Stimulated activated effector memory CD8-positive, alpha-beta T cell treated with anti-CD3 and anti-CD28 coated beads, Interleukin-12 subunit alpha, Interleukin-12 subunit beta, amount 100 ng/mL, for 72 hours (primary cell): Measurements from ENCODE around the gene RGS7.

Source experiments
- ATAC-seq: fragments of 150-1000 bp; cut with Tn5 transposase; 2 replicates; pipeline ENCODE4 v1.10.0; 2021
- DNase-seq, 2 donors: peaks; one replicate each; pipeline ENCODE4 v3.0.0; 2021 to 2022; ENCODE audit warnings: low spot score in 2 of 2
- H3K27ac Mint-ChIP-seq: one replicate; pipeline ENCODE4 v1.8.0; 2022; ENCODE audit warnings: mild to moderate bottlenecking, mixed read lengths
- H3K36me3 Mint-ChIP-seq: one replicate; pipeline ENCODE4 v1.8.0; 2022; ENCODE audit warnings: mild to moderate bottlenecking, mixed read lengths
- H3K4me1 Mint-ChIP-seq: one replicate; pipeline ENCODE4 v1.8.0; 2022; ENCODE audit warnings: mixed read lengths
- H3K4me3 Mint-ChIP-seq: one replicate; pipeline ENCODE4 v1.8.0; 2022; ENCODE audit warnings: mild to moderate bottlenecking, mixed read lengths
- H3K9me3 Mint-ChIP-seq: one replicate; pipeline ENCODE4 v1.8.0; 2022; ENCODE audit warnings: mixed read lengths

The RGS7 gene

GRCh38 chr1:241355311-241356010 is 1.5 kb downstream of the RGS7 start:
- H3K4me1 Mint-ChIP-seq: no peaks in the 10 kb centered on the region
- H3K36me3 Mint-ChIP-seq: no peaks in the 10 kb centered on the region
- peaks cover 2% of the 10 kb centered on the region for H3K9me3 Mint-ChIP-seq
- ATAC-seq: no peak
- DNase-seq: no peak
- no peak overlapping the region for H3K4me3 Mint-ChIP-seq
- H3K27ac Mint-ChIP-seq: no peak overlapping the region

- DNase-seq: no peak
- Mint-ChIP-seq H3K27ac (no peak overlapping the region), H3K36me3 (no peaks in the 10 kb centered on the region), H3K4me3 (no peak overlapping the region), H3K9me3 (no peaks in the 10 kb centered on the region), H3K4me1 (no peaks in the 10 kb centered on the region)
- no peak for ATAC-seq
Observed at GRCh38 chr1:241352401-241352800, 4.6 kb downstream of the RGS7 start.

GRCh38 chr1:241351841-241352240 is 5.2 kb downstream of the RGS7 start:
- ATAC-seq (no peak), DNase-seq (no peak)
- H3K27ac Mint-ChIP-seq: no peak overlapping the region
- H3K4me3 Mint-ChIP-seq: no peak overlapping the region
- no peaks in the 10 kb centered on the region for H3K4me1 Mint-ChIP-seq
- no peaks in the 10 kb centered on the region for H3K36me3 Mint-ChIP-seq
- H3K9me3 Mint-ChIP-seq: no peaks in the 10 kb centered on the region

- Mint-ChIP-seq H3K9me3 (peaks cover 7% of the 10 kb centered on the region), H3K36me3 (no peaks in the 10 kb centered on the region), H3K4me3 (no peak overlapping the region), H3K27ac (no peak overlapping the region), H3K4me1 (no peaks in the 10 kb centered on the region)
- ATAC-seq: no peak
- no peak for DNase-seq
Observed at GRCh38 chr1:241343956-241344355, 13.0 kb downstream of the RGS7 start.

- no peak for DNase-seq
- Mint-ChIP-seq H3K9me3 (peaks cover 9% of the 10 kb centered on the region), H3K36me3 (no peaks in the 10 kb centered on the region), H3K27ac (no peak overlapping the region), H3K4me1 (no peaks in the 10 kb centered on the region), H3K4me3 (no peak overlapping the region)
- no peak for ATAC-seq
Observed at GRCh38 chr1:241336335-241336734, 20.7 kb downstream of the RGS7 start.

- ATAC-seq: no peak
- Mint-ChIP-seq H3K9me3 (peaks cover 4% of the 10 kb centered on the region), H3K27ac (no peak overlapping the region), H3K4me3 (no peak overlapping the region), H3K4me1 (no peaks in the 10 kb centered on the region), H3K36me3 (no peaks in the 10 kb centered on the region)
- no peak for DNase-seq
Observed at GRCh38 chr1:241332987-241333386, 24.0 kb downstream of the RGS7 start.

- H3K4me1 Mint-ChIP-seq: no peaks in the 10 kb centered on the region
- no peak overlapping the region for H3K4me3 Mint-ChIP-seq
- no peak for ATAC-seq
- H3K9me3 Mint-ChIP-seq: no peaks in the 10 kb centered on the region
- no peaks in the 10 kb centered on the region for H3K36me3 Mint-ChIP-seq
- DNase-seq: no peak
- no peak overlapping the region for H3K27ac Mint-ChIP-seq
Observed at GRCh38 chr1:241332037-241332409, 25.0 kb downstream of the RGS7 start.

GRCh38 chr1:241331328-241332036 is 25.5 kb downstream of the RGS7 start:
- no peak overlapping the region for H3K27ac Mint-ChIP-seq
- no peak for DNase-seq
- H3K4me3 Mint-ChIP-seq: no peak overlapping the region
- ATAC-seq: no peak
- H3K9me3 Mint-ChIP-seq: peaks cover 3% of the 10 kb centered on the region
- H3K4me1 Mint-ChIP-seq: no peaks in the 10 kb centered on the region
- no peaks in the 10 kb centered on the region for H3K36me3 Mint-ChIP-seq

GRCh38 chr1:241330619-241331327 is 26.2 kb downstream of the RGS7 start:
- Mint-ChIP-seq H3K4me3 (no peak overlapping the region), H3K9me3 (peaks cover 8% of the 10 kb centered on the region), H3K27ac (no peak overlapping the region), H3K36me3 (no peaks in the 10 kb centered on the region), H3K4me1 (no peaks in the 10 kb centered on the region)
- ATAC-seq (no peak), DNase-seq (no peak)

- H3K9me3 Mint-ChIP-seq: peaks cover 14% of the 10 kb centered on the region
- H3K27ac Mint-ChIP-seq: no peak overlapping the region
- ATAC-seq: no peak
- no peak overlapping the region for H3K4me3 Mint-ChIP-seq
- no peaks in the 10 kb centered on the region for H3K4me1 Mint-ChIP-seq
- no peak for DNase-seq
- H3K36me3 Mint-ChIP-seq: no peaks in the 10 kb centered on the region
Observed at GRCh38 chr1:241325456-241325855, 31.5 kb downstream of the RGS7 start.

- Mint-ChIP-seq H3K4me3 (no peak overlapping the region), H3K4me1 (no peaks in the 10 kb centered on the region), H3K27ac (no peak overlapping the region), H3K9me3 (peaks cover 14% of the 10 kb centered on the region), H3K36me3 (no peaks in the 10 kb centered on the region)
- DNase-seq (no peak), ATAC-seq (no peak)
Observed at GRCh38 chr1:241323514-241324195, 33.4 kb downstream of the RGS7 start.

GRCh38 chr1:241317676-241318075 is 39.3 kb downstream of the RGS7 start:
- no peaks in the 10 kb centered on the region for H3K36me3 Mint-ChIP-seq
- no peaks in the 10 kb centered on the region for H3K4me1 Mint-ChIP-seq
- ATAC-seq (no peak), DNase-seq (no peak)
- H3K27ac Mint-ChIP-seq: no peak overlapping the region
- peaks cover 7% of the 10 kb centered on the region for H3K9me3 Mint-ChIP-seq
- no peak overlapping the region for H3K4me3 Mint-ChIP-seq

GRCh38 chr1:241316372-241316771 is 40.6 kb downstream of the RGS7 start:
- H3K9me3 Mint-ChIP-seq: peaks cover 6% of the 10 kb centered on the region
- H3K4me3 Mint-ChIP-seq: no peak overlapping the region
- H3K4me1 Mint-ChIP-seq: no peaks in the 10 kb centered on the region
- DNase-seq: no peak
- no peaks in the 10 kb centered on the region for H3K36me3 Mint-ChIP-seq
- no peak for ATAC-seq
- H3K27ac Mint-ChIP-seq: no peak overlapping the region

- Mint-ChIP-seq H3K9me3 (peaks cover 7% of the 10 kb centered on the region), H3K4me3 (no peak overlapping the region), H3K27ac (no peak overlapping the region), H3K36me3 (no peaks in the 10 kb centered on the region), H3K4me1 (no peaks in the 10 kb centered on the region)
- no peak for ATAC-seq
- DNase-seq: no peak
Observed at GRCh38 chr1:241311056-241311746, 45.8 kb downstream of the RGS7 start.

GRCh38 chr1:241310451-241310850 is 46.6 kb downstream of the RGS7 start:
- no peak overlapping the region for H3K27ac Mint-ChIP-seq
- ATAC-seq (no peak), DNase-seq (no peak)
- no peak overlapping the region for H3K4me3 Mint-ChIP-seq
- peaks cover 7% of the 10 kb centered on the region for H3K9me3 Mint-ChIP-seq
- no peaks in the 10 kb centered on the region for H3K36me3 Mint-ChIP-seq
- no peaks in the 10 kb centered on the region for H3K4me1 Mint-ChIP-seq
